Activated CD8-positive, alpha-beta memory T cell treated with anti-CD3 and anti-CD28 coated beads, Interleukin-2, amount 50 U/mL, for 1 hour (primary cell): ENCODE data around the gene THAP7.
"Not testable (repeated sequence)": the region's sequence is repeated elsewhere in the genome, so short reads cannot be mapped to it uniquely, and the experiment has no call there.

Experiments used
- DNase-seq: peaks from one replicate; pipeline ENCODE4 v3.0.0-alpha.2; 2020; ENCODE audit errors: extremely low read depth

The THAP7 gene

GRCh38 chr22:20978419-20978818 is 23.5 kb downstream of the THAP7 start:
- DNase-seq: no peak

GRCh38 chr22:20977516-20978170 is 24.3 kb downstream of the THAP7 start:
- DNase-seq: no peak

- DNase-seq: no peak
These were observed 24.9 kb downstream of the THAP7 start for GRCh38 chr22:20977019-20977418.

GRCh38 chr22:20976291-20976877 is 25.5 kb downstream of the THAP7 start:
- DNase-seq: no peak

- no peak for DNase-seq
These were observed 26.2 kb downstream of the THAP7 start for GRCh38 chr22:20975541-20976290.

- DNase-seq: no peak
These were observed 27.5 kb downstream of the THAP7 start for GRCh38 chr22:20974336-20974955.

- no peak for DNase-seq
These were observed 28.2 kb downstream of the THAP7 start for GRCh38 chr22:20973634-20974286.

- no peak for DNase-seq
These were observed 28.9 kb downstream of the THAP7 start for GRCh38 chr22:20972933-20973577.

- not testable (repeated sequence) for DNase-seq
These were observed 29.8 kb downstream of the THAP7 start for GRCh38 chr22:20972014-20972694.

- DNase-seq: no peak
These were observed 30.8 kb downstream of the THAP7 start for GRCh38 chr22:20970939-20971657.

GRCh38 chr22:20968281-20968977 is 33.5 kb downstream of the THAP7 start:
- DNase-seq: no peak

GRCh38 chr22:20967697-20968211 is 34.2 kb downstream of the THAP7 start:
- no peak for DNase-seq

- no peak for DNase-seq
These were observed 34.8 kb downstream of the THAP7 start, which contains the start of gene AIFM3 for GRCh38 chr22:20966883-20967696. AIFM3 (plus strand) TSS chr22:20967255; CDS start chr22:20967945, 690 bp downstream.

- no peak for DNase-seq
These were observed 35.7 kb downstream of the THAP7 start for GRCh38 chr22:20965888-20966855.

GRCh38 chr22:20965104-20965887 is 36.6 kb downstream of the THAP7 start:
- no peak for DNase-seq

- no peak for DNase-seq
These were observed 37.2 kb downstream of the THAP7 start for GRCh38 chr22:20964799-20965103.
